Measurements from ENCODE around the gene LTF. TPM values are rescaled to one million over a fixed set of nuclear protein-coding genes. Genes with fewer than 3 reads are reported as not detected.

Gene LTF
- total RNA-seq, 1 experiment from 2014 or later, result not detected

GRCh38 chr3:46469680-46470357 lies 5.1 kb upstream of the LTF start:
- no peak for DNase-seq (ENCODE audit: low spot score)

GRCh38 chr3:46468753-46469600 lies 4.3 kb upstream of the LTF start:
- DNase-seq (ENCODE audit: low spot score), result no peak

GRCh38 chr3:46467562-46467961 lies 2.9 kb upstream of the LTF start:
- no peak for DNase-seq (ENCODE audit: low spot score)

- no peak for DNase-seq (ENCODE audit: low spot score)
These were observed 2.2 kb upstream of the LTF start for GRCh38 chr3:46466871-46467403.

- no peak for DNase-seq (ENCODE audit: low spot score)
These were observed 1.6 kb upstream of the LTF start for GRCh38 chr3:46466273-46466672.

- DNase-seq (ENCODE audit: low spot score), result no peak
These were observed 453 bp upstream of the LTF start for GRCh38 chr3:46465196-46465520.

- DNase-seq (ENCODE audit: low spot score), result no peak
These were observed 850 bp downstream of the LTF start for GRCh38 chr3:46463868-46464241.

GRCh38 chr3:46463120-46463867 lies 1.4 kb downstream of the LTF start:
- DNase-seq (ENCODE audit: low spot score), result no peak

GRCh38 chr3:46462511-46462910 lies 2.2 kb downstream of the LTF start:
- DNase-seq (ENCODE audit: low spot score), result no peak

GRCh38 chr3:46462111-46462510 lies 2.6 kb downstream of the LTF start:
- no peak for DNase-seq (ENCODE audit: low spot score)

GRCh38 chr3:46460051-46460450 lies 4.7 kb downstream of the LTF start:
- no peak for DNase-seq (ENCODE audit: low spot score)

- DNase-seq (ENCODE audit: low spot score), result no peak
These were observed 8.6 kb downstream of the LTF start for GRCh38 chr3:46456118-46456517.

- no peak for DNase-seq (ENCODE audit: low spot score)
These were observed 9.2 kb downstream of the LTF start for GRCh38 chr3:46455231-46456115.

- DNase-seq (ENCODE audit: low spot score), result no peak
These were observed 10.1 kb downstream of the LTF start for GRCh38 chr3:46454606-46455005.

- no peak for DNase-seq (ENCODE audit: low spot score)
These were observed 10.5 kb downstream of the LTF start for GRCh38 chr3:46454209-46454595.

- no peak for DNase-seq (ENCODE audit: low spot score)
These were observed 11.0 kb downstream of the LTF start for GRCh38 chr3:46453526-46454208.

- no peak for DNase-seq (ENCODE audit: low spot score)
These were observed 14.8 kb downstream of the LTF start for GRCh38 chr3:46449755-46450552.

GRCh38 chr3:46448721-46449120 lies 16.0 kb downstream of the LTF start:
- DNase-seq (ENCODE audit: low spot score), result no peak

- no peak for DNase-seq (ENCODE audit: low spot score)
These were observed 17.3 kb downstream of the LTF start for GRCh38 chr3:46447228-46447985.

Data from H4 (cell line).